Measurements from ENCODE around the gene AKR1D1.

GRCh38 chr7:138116141-138116540, 39.9 kb downstream of the AKR1D1 start:
- TF ChIP-seq FOXM1 (IDR thresholded peaks at IDR 0.05; ENCODE audit: borderline replicate concordance) = no peak
- no peak for TF ChIP-seq BHLHE40 (IDR thresholded peaks at IDR 0.05; ENCODE audit: borderline replicate concordance)
- no peak for TF ChIP-seq ELF4 (IDR thresholded peaks at IDR 0.05)
- no peak for TF ChIP-seq FOXA1 (IDR thresholded peaks at IDR 0.05)
- TF ChIP-seq SUZ12 (IDR thresholded peaks at IDR 0.05) = no peak
- TF ChIP-seq PKNOX1 (IDR thresholded peaks at IDR 0.05) = no peak
- no peak for TF ChIP-seq L3MBTL2 (conservative IDR thresholded peaks at IDR 0.05)
